ENCODE measurements around the gene USP48.
"Not testable (repeated sequence)": the region's sequence is repeated elsewhere in the genome, so short reads cannot be mapped to it uniquely, and the experiment has no call there.

Gene USP48

DNA sequence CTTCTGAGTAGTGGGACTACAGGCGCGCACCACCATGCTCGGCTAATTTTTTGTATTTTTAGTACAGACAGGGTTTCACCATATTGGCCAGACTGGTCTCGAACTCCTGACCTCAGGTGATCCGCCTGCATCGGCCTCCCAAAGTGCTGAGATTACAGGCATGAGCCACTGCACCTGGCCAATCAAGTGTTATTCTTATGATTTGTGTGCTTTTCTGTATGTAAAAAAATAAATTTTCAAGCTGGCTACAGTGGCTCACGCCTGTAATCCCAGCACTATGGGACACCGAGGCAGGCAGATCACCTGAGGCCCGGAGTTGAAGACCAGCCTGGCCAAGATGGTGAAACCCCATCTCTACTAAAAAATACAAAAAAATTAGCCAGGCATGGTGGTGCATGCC, 12.3 kb downstream of the USP48 start:
- DNase-seq: peak; percentile 14

DNA sequence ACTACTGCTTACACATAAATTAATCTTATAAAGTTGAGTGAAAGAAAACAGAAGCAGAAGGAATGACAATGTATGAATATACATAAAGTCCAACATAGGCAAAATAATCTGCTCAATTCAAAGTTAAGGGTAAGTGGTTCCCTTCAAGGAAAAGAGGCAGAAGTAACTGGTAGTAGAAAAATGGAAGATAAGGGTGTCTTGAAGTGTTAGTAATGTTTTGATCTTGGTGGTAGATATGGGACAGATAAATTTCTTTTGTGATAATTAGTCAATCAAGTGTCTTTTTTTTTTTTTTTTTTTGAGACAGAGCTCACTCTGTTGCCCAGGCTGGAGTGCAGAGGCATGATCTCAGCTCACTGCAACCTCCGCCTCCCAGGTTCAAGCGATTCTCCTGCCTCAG, 12.7 kb downstream of the USP48 start:
- no peak for DNase-seq

DNA sequence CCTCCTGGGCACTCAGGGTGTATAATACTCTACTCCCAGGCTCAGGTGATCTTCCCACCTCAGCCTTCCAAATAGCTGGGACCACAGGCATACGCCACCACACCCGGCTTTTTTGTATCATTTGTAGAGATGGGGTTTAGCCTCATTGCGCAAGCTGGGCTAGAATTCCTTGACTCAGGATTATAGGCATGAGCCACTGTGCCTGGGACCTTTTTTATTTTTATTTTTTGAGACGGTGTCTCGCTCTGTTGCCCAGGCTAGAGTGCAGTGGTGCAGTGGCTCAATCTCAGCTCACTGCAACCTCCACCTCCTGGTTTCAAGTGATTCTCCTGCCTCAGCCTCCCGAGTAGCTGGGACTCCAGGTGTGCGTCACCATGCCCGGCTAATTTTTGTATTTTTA, 15.8 kb downstream of the USP48 start:
- DNase-seq: not testable (repeated sequence)

GRCh38 chr1:21766210-21766609, 16.7 kb downstream of the USP48 start:
- no peak for DNase-seq

GRCh38 chr1:21764615-21765423, 18.1 kb downstream of the USP48 start:
- no peak for DNase-seq

GRCh38 chr1:21763694-21764419, 19.1 kb downstream of the USP48 start:
- no peak for DNase-seq

DNA sequence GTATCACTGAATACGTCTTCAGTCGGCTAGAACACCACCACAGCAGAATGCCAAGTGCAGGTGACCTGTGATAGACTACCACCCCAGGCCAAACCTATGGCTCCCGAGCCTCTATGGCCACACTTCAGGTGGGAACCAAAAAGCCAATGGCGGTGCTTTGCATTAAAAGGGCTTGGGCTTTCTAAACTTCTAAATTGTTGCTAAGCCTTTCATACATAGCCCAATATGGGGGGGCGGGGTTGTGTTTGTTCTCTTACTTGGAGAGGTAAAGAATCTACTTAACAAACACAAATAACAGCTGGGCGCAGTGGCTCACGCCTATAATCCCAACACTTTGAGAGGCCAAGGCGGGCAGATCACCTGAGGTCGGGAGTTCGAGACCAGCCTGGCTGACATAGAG, 19.7 kb downstream of the USP48 start:
- no peak for DNase-seq

DNA sequence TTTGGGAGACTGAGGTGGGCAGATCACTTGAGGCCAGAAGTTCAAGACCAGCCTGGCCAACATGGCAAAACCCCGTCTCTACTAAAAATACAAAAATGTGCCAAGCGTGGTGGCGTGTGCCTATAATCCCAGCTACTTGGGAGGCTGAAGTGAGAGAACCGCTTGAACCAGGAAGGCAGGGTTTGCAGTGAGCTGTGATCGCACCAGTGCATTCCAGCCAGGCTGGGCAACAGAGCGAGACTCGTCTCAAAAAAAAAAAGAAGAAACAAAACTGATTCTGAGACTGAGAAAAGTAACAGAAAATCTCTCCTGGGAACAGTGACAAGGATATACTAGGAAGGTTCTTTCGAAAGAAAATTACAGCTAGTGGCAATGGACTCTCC, 20.9 kb downstream of the USP48 start:
- no peak for DNase-seq

DNA sequence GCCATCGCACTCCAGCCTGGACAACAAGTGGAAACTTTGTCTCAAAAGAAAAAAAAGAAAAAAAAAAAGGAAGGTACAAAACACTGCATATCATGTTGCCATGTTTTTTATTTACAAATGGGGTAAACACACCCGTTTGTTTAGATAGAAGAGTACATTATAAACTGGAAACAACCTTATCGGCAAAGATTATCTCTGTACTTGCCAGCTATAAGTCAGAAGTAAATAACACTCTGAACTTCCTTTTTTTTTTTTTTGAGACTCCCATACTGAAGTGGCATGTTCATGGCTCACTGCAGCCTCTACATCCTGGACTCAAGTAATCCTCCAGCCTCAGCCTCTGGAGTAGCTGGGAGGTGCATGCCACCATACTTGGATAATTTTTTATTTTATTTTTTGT, 21.9 kb downstream of the USP48 start:
- DNase-seq: no peak

DNA sequence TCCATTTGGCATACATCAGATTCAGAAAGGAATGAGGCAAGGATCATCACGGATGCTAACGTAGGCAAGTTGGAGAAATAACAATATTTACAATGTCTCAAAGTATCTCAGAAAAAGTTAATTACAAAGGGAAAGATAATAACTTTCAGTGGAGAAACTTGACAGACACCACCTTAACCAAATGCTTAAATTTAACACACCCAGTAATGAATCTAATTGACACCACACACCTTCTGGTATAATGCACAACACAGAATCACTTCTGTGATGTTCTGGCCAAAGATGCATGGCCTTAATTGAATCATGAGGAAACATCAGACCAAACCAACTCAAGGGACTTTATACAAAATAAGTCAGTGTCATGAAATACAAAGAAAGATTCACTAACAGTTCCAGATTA, 23.1 kb downstream of the USP48 start:
- no peak for DNase-seq

GRCh38 chr1:21759182-21759581, 23.8 kb downstream of the USP48 start:
- DNase-seq: no peak

DNA sequence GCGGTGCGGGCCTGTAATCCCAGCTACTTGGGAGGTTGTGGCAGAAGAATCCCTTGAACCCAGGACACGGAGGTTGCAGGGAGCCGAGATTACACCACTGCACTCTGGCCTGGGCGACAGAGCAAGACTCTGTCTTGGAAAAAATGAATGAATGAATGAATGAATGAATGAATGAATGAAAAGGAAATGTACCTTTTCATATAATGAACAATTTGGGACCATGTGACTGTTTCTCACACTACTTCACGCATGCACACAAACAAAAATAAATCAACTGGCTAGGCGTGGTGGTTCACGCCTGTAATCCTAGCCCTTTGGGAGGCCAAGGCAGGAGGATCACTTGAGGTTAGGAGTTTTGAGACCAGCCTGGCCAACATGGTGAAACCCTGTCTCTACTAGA, 24.3 kb downstream of the USP48 start:
- no peak for DNase-seq

DNA sequence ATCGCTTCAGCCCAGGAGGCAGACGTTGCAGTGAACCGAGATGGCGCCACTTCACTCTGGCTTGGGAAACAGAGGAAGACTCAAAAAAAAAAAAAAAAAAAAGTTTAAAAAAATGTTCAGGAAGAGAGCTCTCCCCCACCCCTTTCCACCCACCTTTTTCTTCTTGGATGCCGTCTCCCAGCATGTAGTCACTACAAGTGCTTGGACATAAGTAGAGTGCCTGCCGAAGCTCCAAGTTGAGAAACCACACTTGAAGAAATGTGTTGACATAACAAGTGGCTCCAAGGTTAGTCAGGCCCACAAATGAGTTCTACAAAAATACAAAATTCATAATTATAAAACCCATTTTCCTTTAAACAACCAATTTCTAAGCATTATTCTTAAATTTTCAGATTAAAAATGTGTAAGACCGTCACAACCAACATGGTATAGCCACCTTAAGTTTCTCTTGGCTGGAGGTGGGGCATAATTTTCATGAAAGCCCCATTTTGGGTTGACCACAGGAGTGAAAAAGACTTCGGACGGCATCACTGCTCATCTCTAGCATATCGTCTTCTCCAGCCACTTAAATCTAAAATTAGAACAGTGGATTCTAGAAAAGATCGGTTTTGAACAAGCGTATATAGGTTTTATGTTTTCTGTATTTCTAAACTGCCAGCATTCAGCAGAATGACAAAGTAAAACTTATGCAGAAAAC, 26.4 kb downstream of the USP48 start:
- no peak for DNase-seq

- no peak for DNase-seq
These were observed 27.9 kb downstream of the USP48 start for GRCh38 chr1:21755067-21755466.

DNA sequence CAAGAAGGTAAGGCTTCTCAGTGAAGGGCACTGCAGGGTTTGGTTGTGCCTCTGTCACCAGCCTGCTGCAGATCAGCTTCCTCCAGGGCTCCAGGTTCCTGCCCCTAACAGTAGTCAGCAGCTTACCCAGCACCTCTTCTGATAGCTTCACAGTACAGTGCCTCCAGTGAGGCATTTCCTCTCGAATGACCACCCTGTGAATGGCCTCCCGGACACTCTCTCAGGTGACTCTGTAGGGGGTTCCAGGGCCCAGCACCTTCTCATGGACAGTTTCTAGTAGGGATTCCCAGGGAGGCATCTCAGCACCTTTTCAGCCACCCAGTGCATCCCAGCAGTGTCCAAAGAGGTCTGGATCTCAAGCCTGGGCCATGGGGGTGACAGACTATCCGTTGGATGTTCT, 28.4 kb downstream of the USP48 start:
- DNase-seq: no peak

- no peak for DNase-seq
These were observed 30.8 kb downstream of the USP48 start for GRCh38 chr1:21752186-21752585.

GRCh38 chr1:21751281-21751680, 31.7 kb downstream of the USP48 start:
- DNase-seq: no peak

- DNase-seq: no peak
These were observed 32.1 kb downstream of the USP48 start for GRCh38 chr1:21750841-21751240.

DNA sequence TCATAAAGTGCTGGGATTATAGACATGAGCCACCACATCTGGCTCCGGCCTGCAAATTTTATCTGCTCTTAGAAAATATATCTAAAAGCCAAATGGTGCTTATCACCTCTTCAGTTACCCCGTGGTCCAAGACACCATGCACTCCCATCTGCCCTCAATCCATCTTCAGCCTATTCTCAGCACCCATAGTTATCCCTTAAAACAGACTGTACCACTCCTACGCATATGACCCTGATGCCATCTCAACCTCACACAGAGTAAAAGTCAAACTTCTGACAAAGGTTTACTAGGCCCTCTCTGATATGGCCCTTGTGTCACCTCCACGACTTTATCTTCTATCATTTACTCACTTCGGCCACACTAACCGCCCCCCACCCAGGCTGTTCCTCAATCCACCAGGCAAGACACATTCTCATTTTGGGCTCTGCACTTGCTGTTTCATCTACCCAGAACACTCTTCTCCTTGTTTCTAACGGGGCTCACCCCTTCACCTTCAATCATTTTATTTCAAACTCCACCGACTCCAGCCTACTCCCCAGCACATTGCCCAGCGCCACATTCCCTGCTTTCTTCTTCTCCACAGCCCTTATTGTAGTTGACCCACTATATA, 33.0 kb downstream of the USP48 start:
- DNase-seq: no peak

- no peak for DNase-seq
These were observed 33.8 kb downstream of the USP48 start for GRCh38 chr1:21749109-21749508.

DNA sequence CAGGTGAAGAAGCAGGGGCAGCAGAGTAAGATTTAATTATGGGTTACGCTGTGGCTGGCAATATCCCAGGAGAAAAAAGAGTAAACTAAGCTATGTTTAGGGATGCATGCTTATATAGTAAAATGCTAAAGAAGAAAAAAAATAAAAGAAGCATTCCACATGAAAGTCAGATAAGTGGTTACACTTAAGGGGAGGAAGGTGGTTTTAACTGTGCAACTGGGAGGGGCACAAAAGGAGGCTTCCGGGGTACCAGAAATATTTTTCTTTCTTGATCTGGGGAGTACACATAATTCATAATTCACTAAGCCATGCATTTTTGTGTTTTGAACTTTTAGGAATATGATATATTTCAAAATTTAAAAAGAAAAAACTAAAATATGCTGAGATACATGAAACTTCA, 39.5 kb downstream of the USP48 start:
- DNase-seq: no peak

GRCh38 chr1:21742578-21742977, 40.4 kb downstream of the USP48 start:
- DNase-seq: no peak

DNA sequence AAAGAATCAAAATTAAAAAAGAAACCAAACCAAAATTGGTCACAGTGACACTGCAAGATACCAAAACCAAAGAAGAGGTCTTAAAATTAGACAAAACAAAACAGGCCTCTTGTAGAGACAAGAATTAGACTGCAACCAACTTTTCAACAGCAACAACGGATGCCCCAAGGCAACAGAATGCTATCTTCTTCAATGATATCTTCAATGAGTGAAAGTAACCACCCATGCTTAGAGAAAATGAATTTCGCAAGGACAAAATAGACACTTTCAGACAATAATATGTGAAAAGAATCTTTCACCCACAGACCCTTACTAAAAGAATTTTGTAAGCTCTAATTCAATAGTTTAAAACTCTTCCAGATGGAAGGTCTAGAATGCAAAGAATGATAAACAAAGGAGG, 41.7 kb downstream of the USP48 start:
- DNase-seq: no peak

DNA sequence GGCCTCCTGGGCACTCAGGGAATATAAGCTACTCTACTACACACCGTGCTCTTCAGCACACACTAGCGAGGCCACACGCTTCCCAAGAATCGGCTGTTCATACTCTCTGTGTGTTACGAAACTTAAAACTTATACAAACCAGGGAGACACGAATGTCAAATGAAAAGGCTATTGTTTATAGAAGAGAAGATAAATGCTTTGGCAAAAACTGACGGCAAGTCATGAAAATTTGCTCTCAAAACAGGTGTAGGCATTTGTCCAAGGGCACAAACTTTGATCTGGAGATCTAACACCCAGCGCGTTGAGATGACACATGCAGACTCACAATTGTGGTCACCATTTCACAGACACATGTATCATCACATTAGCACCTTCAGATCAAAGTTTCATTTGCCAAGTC, 46.1 kb downstream of the USP48 start:
- no peak for DNase-seq
